ENCODE measurements around the gene HLA-B.

The HLA-B gene

DNA sequence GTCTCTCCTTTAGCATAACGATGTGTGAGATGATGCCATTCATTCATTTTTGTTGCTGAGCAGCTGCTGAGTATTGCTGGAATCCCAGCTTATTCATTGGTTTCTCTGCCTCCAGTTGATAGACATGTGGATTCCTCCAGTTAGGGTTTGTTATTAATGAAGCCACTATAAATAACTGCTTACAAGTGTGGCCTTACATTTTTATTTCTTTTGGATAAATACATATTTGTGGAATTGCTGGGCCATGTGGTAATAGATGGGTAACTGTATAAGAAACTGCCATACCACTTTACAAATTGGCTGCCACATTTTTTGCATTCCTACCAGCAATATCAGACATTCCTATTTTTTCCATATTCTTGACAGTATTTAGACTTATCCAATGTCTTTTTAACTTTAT lies 2.6 kb upstream of the HLA-B start:
- H3K27me3 ChIP-seq: peaks cover 0 to 7% of the 10 kb centered on the region in 2 donors
- intact Hi-C loops (cut with DNase I; ENCODE audit: low total_unique reads): no loop called here
- H3K36me3 ChIP-seq: peaks cover 0 to 6% (median 1%) of the 10 kb centered on the region in 3 donors
- H3K4me3 ChIP-seq: no peak overlapping the region
- TF ChIP-seq CTCF (IDR thresholded peaks at IDR 0.05): no peak
- no peaks in the 10 kb centered on the region for H3K9me3 ChIP-seq
- H3K4me1 ChIP-seq: peaks cover 0 to 11% (median 5%) of the 10 kb centered on the region in 4 donors
- H3K27ac ChIP-seq: no peak overlapping the region
- DNase-seq: no peak

DNA sequence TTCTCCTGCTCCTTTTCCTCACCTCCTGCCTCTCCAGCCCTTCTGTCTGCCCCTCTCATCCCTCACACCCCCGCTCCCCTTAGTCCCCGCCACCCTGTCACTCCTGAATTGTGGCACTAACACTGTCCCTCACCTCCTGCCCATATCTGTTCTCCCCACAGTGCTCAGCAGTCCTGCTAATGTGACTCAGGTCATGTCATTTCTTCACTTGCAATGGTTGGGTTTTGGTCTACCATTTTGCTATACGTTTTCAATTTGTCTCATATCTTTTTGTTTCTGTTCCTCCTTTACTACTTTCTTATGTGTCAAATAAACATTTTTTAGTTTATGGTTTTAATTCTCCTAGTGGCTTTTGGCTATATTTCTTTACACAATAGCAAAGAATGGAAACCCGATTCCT lies 1.3 kb upstream of the HLA-B start:
- Histone ChIP-seq H3K27me3 (peaks cover 0 to 7% of the 10 kb centered on the region in 2 donors), H3K36me3 (peaks cover 0 to 14% (median 14%) of the 10 kb centered on the region in 3 donors), H3K9me3 (no peaks in the 10 kb centered on the region), H3K4me1 (peaks cover 0 to 11% (median 5%) of the 10 kb centered on the region in 4 donors), H3K4me3 (no peak overlapping the region), H3K27ac (no peak overlapping the region)
- no peak for DNase-seq
- intact Hi-C loops (cut with DNase I; ENCODE audit: low total_unique reads): no loop called here
- TF ChIP-seq CTCF (IDR thresholded peaks at IDR 0.05): no peak

DNA sequence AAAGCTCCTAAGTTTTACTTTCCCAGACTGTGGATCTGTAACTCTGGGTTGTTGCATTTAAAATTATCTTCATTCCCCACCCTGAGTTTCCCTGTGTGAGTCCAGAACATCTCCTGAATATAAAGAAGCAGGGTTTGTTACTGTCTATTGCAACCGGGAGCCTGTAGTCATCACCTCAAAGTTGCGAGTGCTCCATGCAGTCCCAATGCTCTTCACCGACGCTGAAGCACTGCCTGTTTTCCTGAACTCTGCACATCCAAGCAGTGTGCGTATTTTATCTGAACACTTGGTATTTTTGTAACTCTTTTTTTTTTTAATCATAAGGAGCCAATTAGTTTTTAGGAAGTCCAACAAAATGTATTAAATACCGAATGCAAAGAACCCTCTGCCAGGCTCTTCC lies 907 bp upstream of the HLA-B start:
- Histone ChIP-seq H3K4me3 (peak overlapping the region in 1 of 2 donors; percentile 77), H3K27ac (peak overlapping the region in 1 of 2 donors; percentile 96), H3K36me3 (peaks cover 0 to 15% (median 14%) of the 10 kb centered on the region in 3 donors), H3K4me1 (peaks cover 0 to 11% (median 5%) of the 10 kb centered on the region in 4 donors), H3K9me3 (no peaks in the 10 kb centered on the region), H3K27me3 (peaks cover 0 to 5% of the 10 kb centered on the region in 2 donors)
- no peak for DNase-seq
- no peak for TF ChIP-seq CTCF (IDR thresholded peaks at IDR 0.05)
- intact Hi-C loops (cut with DNase I; ENCODE audit: low total_unique reads): no loop called here

- Histone ChIP-seq H3K4me3 (peak overlapping the region; percentile 71 to 77), H3K4me1 (peaks cover 0 to 11% (median 5%) of the 10 kb centered on the region in 4 donors), H3K36me3 (peaks cover 0 to 15% (median 14%) of the 10 kb centered on the region in 3 donors), H3K27ac (peak overlapping the region; percentile 81 to 96), H3K9me3 (no peaks in the 10 kb centered on the region), H3K27me3 (no peaks in the 10 kb centered on the region)
- no peak for TF ChIP-seq CTCF (IDR thresholded peaks at IDR 0.05)
- intact Hi-C loops (cut with DNase I; ENCODE audit: low total_unique reads): no loop called here
- peak; percentile 52 to 79 for DNase-seq
These were observed 598 bp downstream of the HLA-B start for GRCh38 chr6:31356216-31356945.

DNA sequence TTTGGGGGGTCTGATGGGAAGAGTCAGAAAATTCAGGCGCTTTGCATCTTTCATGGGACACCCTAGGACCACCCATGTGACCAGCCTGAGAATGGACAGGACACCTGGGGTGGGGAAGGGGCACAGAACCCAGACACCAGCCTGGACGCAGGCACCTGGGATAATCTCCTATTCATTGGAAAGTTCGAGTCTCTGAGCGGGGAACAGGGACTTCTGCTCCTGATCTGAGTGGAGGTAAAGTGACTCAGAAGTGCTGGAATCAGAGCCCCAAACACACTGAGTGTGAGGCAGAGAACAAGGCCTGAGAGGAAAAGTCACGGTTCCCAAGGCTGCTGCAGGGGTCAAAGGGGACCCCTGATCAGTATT lies 1.4 kb downstream of the HLA-B start:
- H3K4me1 ChIP-seq: peaks cover 0 to 11% (median 5%) of the 10 kb centered on the region in 4 donors
- no peak overlapping the region for H3K27ac ChIP-seq
- intact Hi-C loops (cut with DNase I; ENCODE audit: low total_unique reads): loop anchor here (2.0 kb wide), 1 partner anchor 215 kb away; no protein-coding TSS in a partner anchor
- peak overlapping the region; percentile 71 to 77 for H3K4me3 ChIP-seq
- no peak for TF ChIP-seq CTCF (IDR thresholded peaks at IDR 0.05)
- no peak for DNase-seq
- no peaks in the 10 kb centered on the region for H3K9me3 ChIP-seq
- peaks cover 0 to 15% (median 14%) of the 10 kb centered on the region in 3 donors for H3K36me3 ChIP-seq
- H3K27me3 ChIP-seq: no peaks in the 10 kb centered on the region

Data from tibial artery (tissue), 4 donors.